Inflammatory macrophage treated with lipopolysaccharide for 1 hour (primary cell): ENCODE measurements around the gene SPON1.

Source experiments
- DNase-seq, 2 donors: peaks; one replicate each; pipeline ENCODE4 v3.0.0-alpha.2; 2020 to 2022

The SPON1 gene

DNA sequence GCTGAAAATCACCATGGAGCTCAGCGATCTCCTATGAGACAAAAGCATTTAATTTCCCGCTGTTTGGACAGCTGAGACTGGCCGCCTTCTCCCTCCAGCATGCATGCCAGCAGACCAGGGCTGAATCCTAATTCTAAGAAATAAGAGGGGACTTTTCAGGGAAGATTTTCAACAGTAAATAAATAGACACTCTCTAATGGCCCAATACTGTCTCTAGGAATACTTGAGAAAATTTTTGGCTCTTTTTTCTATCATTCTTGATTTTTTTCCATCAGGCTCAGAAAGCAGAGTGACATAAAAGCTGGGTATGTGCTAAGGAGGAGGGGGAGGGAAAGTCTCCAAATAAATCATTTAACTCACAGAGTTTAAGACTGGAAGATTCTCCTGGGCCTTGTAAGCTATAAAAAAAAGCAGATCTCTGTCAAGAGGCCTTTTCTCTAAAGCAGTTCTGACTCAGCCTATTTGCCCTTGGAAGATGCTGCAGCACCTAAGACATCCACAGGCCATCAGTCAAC is 17.6 kb upstream of the SPON1 start:
- no peak for DNase-seq

DNA sequence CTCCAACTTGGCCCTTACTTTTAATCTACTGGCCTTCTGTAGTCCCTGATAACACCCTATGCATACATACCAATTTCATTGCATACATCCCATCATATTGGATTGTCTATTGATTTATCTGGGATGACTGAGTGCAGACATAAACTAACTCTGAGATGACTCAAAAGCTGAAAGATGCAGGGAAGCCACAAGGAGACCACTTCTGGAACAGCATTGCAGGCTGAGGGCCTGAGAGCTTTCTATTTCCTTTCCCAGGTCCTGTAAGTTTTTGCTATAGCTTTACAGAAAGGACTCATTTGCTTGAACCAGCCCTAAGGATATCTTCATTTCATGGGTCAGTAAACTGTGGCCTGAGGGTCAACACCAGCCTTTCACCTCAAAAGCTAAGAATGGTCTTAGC is 15.1 kb upstream of the SPON1 start:
- DNase-seq, result no peak

- peak; percentile 7 to 29 for DNase-seq
Measured at GRCh38 chr11:13949876-13950275, 12.6 kb upstream of the SPON1 start.

- DNase-seq, result peak; percentile 7 to 56
Measured at GRCh38 chr11:13952221-13952620, 10.3 kb upstream of the SPON1 start.

DNA sequence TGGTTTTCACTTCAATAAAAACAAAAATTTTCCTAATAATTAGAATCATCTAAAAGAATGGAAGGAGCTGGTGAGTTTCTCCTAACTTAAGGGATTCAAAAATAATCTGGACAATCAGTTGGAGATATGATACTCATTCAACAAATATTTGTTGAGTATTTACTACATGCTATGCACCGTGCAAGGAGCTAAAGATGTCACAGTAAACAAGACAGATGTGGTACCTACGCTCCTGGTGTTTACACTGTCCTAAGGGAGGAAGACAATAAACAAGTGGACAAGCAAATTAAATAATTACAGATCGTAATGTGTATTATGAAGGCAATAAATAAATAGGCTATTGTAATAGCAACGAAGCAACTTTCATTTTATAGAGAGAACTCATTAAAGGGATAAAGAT is 9.9 kb upstream of the SPON1 start:
- DNase-seq, result no peak

DNA sequence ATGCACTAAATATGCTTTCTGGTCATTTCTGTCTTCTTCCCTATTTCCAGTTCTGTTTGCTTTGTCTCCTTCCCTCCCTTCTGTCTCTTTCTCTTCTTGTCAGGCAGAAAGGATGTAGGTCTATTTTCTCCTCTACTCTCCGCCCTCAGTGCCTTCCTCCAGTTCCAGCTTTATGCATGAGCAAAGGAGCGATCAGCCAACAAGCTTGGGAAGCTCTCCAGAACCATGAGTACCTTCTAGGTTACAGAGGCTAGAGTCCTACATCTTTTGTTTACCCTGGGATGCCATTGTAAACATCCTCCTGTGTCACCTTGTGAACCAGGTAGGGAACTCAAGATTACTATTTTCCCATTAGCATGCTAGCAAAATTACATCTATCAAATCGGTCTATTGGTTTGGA is 7.9 kb upstream of the SPON1 start:
- DNase-seq, result no peak

- DNase-seq, result peak; percentile 47 to 81
Measured at GRCh38 chr11:13955971-13956421, 6.5 kb upstream of the SPON1 start.

GRCh38 chr11:13956988-13957387 is 5.5 kb upstream of the SPON1 start:
- DNase-seq, result no peak

DNA sequence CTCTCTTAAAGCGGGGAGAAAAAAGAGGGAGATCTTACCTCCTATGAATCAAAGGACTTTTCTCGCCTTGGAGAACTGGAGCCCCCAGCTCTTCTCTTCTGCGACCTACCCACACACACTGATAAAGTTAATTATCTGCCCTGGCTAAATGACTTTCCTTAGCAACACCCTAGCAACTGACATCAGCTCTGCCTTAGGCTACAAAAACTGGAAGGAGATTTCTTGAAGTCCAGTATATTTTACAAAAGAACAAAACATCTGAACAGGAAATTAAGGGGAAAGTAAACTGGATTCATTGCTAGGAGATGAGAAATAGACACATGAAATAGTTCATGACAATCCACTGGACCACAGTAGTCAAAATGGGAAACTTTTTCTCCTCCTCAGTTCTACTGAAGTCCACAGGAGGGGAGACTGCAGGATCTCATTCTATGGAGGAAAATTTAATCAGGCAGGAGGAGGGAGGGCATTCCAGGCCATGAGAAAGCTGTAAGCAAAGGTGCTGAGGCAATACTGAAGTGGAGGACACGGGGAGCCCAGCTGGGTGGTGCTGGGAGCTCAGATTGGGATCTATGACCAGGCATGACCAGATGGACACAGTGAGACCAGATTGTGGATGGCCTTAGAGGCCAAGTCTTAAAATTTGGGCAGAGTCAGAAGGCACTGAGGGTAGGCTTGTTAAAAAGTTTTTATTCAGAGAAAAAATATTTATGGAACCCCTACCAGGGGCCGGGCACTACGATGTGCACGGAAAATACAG is 3.7 kb upstream of the SPON1 start:
- DNase-seq, result no peak

DNA sequence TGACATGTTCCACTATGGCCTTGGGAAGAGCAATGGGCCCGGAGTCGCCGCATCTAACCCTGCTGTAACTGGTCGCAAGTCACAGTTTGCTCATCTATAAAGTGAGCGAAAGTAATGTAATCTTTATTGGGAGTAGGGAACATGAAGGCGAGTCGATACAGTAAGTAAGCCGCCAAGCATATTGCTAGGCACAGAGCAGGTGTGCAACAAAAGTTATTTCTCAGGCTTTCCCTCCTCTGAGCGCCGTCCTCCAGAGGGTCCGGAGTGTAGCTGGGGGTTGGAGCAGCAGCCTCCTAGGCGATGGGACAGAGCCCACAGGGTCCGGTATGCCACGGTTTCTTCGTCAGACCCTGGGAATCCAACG is 343 bp upstream of the SPON1 start:
- no peak for DNase-seq

GRCh38 chr11:13963169-13963948 is 836 bp downstream of the SPON1 start:
- DNase-seq, result peak in 1 of 2 donors; percentile 11

- DNase-seq, result no peak
Measured at GRCh38 chr11:13963949-13964770, 1.6 kb downstream of the SPON1 start.

GRCh38 chr11:13964771-13965074 is 2.2 kb downstream of the SPON1 start:
- DNase-seq, result no peak

- no peak for DNase-seq
Measured at GRCh38 chr11:13965337-13965736, 2.8 kb downstream of the SPON1 start.

- DNase-seq, result no peak
Measured at GRCh38 chr11:13966013-13966412, 3.5 kb downstream of the SPON1 start.

GRCh38 chr11:13966486-13966885 is 4.0 kb downstream of the SPON1 start:
- no peak for DNase-seq

GRCh38 chr11:13970986-13971385 is 8.5 kb downstream of the SPON1 start:
- DNase-seq, result no peak

- DNase-seq, result no peak
Measured at GRCh38 chr11:13972043-13972910, 9.8 kb downstream of the SPON1 start.

GRCh38 chr11:13972944-13973343 is 10.4 kb downstream of the SPON1 start:
- DNase-seq, result no peak

- no peak for DNase-seq
Measured at GRCh38 chr11:13974631-13975030, 12.1 kb downstream of the SPON1 start.

- no peak for DNase-seq
Measured at GRCh38 chr11:13983081-13983751, 20.7 kb downstream of the SPON1 start.
